ENCODE data around the gene PCDH20.
A peak's percentile ranks its signal among the peaks of the same experiment; 100 is the strongest.

Gene PCDH20

GRCh38 chr13:61415749-61416148 is at the start of gene PCDH20:
PCDH20 (minus strand) TSS chr13:61415849; CDS start chr13:61415158, 691 bp downstream.
- peak within 1 kb of the TSS; percentile 47 to 74 for H3K4me3 ChIP-seq (ENCODE audit: low read depth in 1 of 2, low read length in 2 of 2)
- H3K27ac ChIP-seq (ENCODE audit: low read length), result no peak within 1 kb of the TSS

GRCh38 chr13:61463024-61463423 is 47.4 kb upstream of the PCDH20 start:
- Histone ChIP-seq H3K9me3 (ENCODE audit: control insufficient read depth in 1 of 2, low read length in 2 of 2) (no peaks in the 10 kb centered on the region), H3K4me1 (ENCODE audit: control insufficient read depth in 1 of 2, insufficient read depth in 2 of 2, low read length in 2 of 2) (no peaks in the 10 kb centered on the region), H3K4me3 (ENCODE audit: low read depth in 1 of 2, low read length in 2 of 2) (no peak overlapping the region), H3K27me3 (ENCODE audit: low read depth, low read length) (no peaks in the 10 kb centered on the region), H3K27ac (ENCODE audit: low read length) (no peak overlapping the region), H3K36me3 (ENCODE audit: control insufficient read depth in 1 of 2, insufficient read depth in 2 of 2, low read length in 2 of 2) (no peaks in the 10 kb centered on the region)

More at GRCh38 chr13:61415749-61416148, at the start of gene PCDH20:
- Histone ChIP-seq H3K36me3 (ENCODE audit: control insufficient read depth in 1 of 2, insufficient read depth in 2 of 2, low read length in 2 of 2) (no peaks in the 10 kb centered on the region), H3K4me1 (ENCODE audit: control insufficient read depth in 1 of 2, insufficient read depth in 2 of 2, low read length in 2 of 2) (peaks cover 0 to 25% of the 10 kb centered on the region in 2 donors), H3K9me3 (ENCODE audit: control insufficient read depth in 1 of 2, low read length in 2 of 2) (no peaks in the 10 kb centered on the region), H3K27me3 (ENCODE audit: low read depth, low read length) (peaks cover 8% of the 10 kb centered on the region)

- Histone ChIP-seq H3K36me3 (ENCODE audit: control insufficient read depth in 1 of 2, insufficient read depth in 2 of 2, low read length in 2 of 2) (no peaks in the 10 kb centered on the region), H3K27me3 (ENCODE audit: low read depth, low read length) (no peaks in the 10 kb centered on the region), H3K4me3 (ENCODE audit: low read depth in 1 of 2, low read length in 2 of 2) (no peak overlapping the region), H3K27ac (ENCODE audit: low read length) (no peak overlapping the region), H3K4me1 (ENCODE audit: control insufficient read depth in 1 of 2, insufficient read depth in 2 of 2, low read length in 2 of 2) (no peaks in the 10 kb centered on the region), H3K9me3 (ENCODE audit: control insufficient read depth in 1 of 2, low read length in 2 of 2) (no peaks in the 10 kb centered on the region)
Measured at GRCh38 chr13:61453121-61453520, 37.5 kb upstream of the PCDH20 start.

GRCh38 chr13:61432029-61432428 is 16.4 kb upstream of the PCDH20 start:
- Histone ChIP-seq H3K36me3 (ENCODE audit: control insufficient read depth in 1 of 2, insufficient read depth in 2 of 2, low read length in 2 of 2) (no peaks in the 10 kb centered on the region), H3K9me3 (ENCODE audit: control insufficient read depth in 1 of 2, low read length in 2 of 2) (no peaks in the 10 kb centered on the region), H3K4me1 (ENCODE audit: control insufficient read depth in 1 of 2, insufficient read depth in 2 of 2, low read length in 2 of 2) (no peaks in the 10 kb centered on the region), H3K27ac (ENCODE audit: low read length) (no peak overlapping the region), H3K4me3 (ENCODE audit: low read depth in 1 of 2, low read length in 2 of 2) (no peak overlapping the region), H3K27me3 (ENCODE audit: low read depth, low read length) (no peaks in the 10 kb centered on the region)

- H3K36me3 ChIP-seq (ENCODE audit: control insufficient read depth in 1 of 2, insufficient read depth in 2 of 2, low read length in 2 of 2), result no peaks in the 10 kb centered on the region
- H3K27me3 ChIP-seq (ENCODE audit: low read depth, low read length), result no peaks in the 10 kb centered on the region
- H3K27ac ChIP-seq (ENCODE audit: low read length), result no peak overlapping the region
- no peak overlapping the region for H3K4me3 ChIP-seq (ENCODE audit: low read depth in 1 of 2, low read length in 2 of 2)
- no peaks in the 10 kb centered on the region for H3K4me1 ChIP-seq (ENCODE audit: control insufficient read depth in 1 of 2, insufficient read depth in 2 of 2, low read length in 2 of 2)
- no peaks in the 10 kb centered on the region for H3K9me3 ChIP-seq (ENCODE audit: control insufficient read depth in 1 of 2, low read length in 2 of 2)
Measured at GRCh38 chr13:61423915-61424314, 8.3 kb upstream of the PCDH20 start.

GRCh38 chr13:61417086-61417570 is 1.5 kb upstream of the PCDH20 start:
- H3K4me1 ChIP-seq (ENCODE audit: control insufficient read depth in 1 of 2, insufficient read depth in 2 of 2, low read length in 2 of 2), result peaks cover 0 to 25% of the 10 kb centered on the region in 2 donors
- H3K27me3 ChIP-seq (ENCODE audit: low read depth, low read length), result peaks cover 8% of the 10 kb centered on the region
- no peaks in the 10 kb centered on the region for H3K9me3 ChIP-seq (ENCODE audit: control insufficient read depth in 1 of 2, low read length in 2 of 2)
- no peak overlapping the region for H3K27ac ChIP-seq (ENCODE audit: low read length)
- H3K36me3 ChIP-seq (ENCODE audit: control insufficient read depth in 1 of 2, insufficient read depth in 2 of 2, low read length in 2 of 2), result no peaks in the 10 kb centered on the region
- no peak overlapping the region for H3K4me3 ChIP-seq (ENCODE audit: low read depth in 1 of 2, low read length in 2 of 2)

- no peaks in the 10 kb centered on the region for H3K9me3 ChIP-seq (ENCODE audit: control insufficient read depth in 1 of 2, low read length in 2 of 2)
- H3K27me3 ChIP-seq (ENCODE audit: low read depth, low read length), result peaks cover 8% of the 10 kb centered on the region
- H3K4me1 ChIP-seq (ENCODE audit: control insufficient read depth in 1 of 2, insufficient read depth in 2 of 2, low read length in 2 of 2), result peaks cover 0 to 25% of the 10 kb centered on the region in 2 donors
- peak overlapping the region; percentile 47 to 74 for H3K4me3 ChIP-seq (ENCODE audit: low read depth in 1 of 2, low read length in 2 of 2)
- no peak overlapping the region for H3K27ac ChIP-seq (ENCODE audit: low read length)
- no peaks in the 10 kb centered on the region for H3K36me3 ChIP-seq (ENCODE audit: control insufficient read depth in 1 of 2, insufficient read depth in 2 of 2, low read length in 2 of 2)
Measured at GRCh38 chr13:61415058-61415721, 459 bp downstream of the PCDH20 start.

- no peaks in the 10 kb centered on the region for H3K9me3 ChIP-seq (ENCODE audit: control insufficient read depth in 1 of 2, low read length in 2 of 2)
- H3K27ac ChIP-seq (ENCODE audit: low read length), result no peak overlapping the region
Measured at GRCh38 chr13:61414686-61415057, 977 bp downstream of the PCDH20 start.

GRCh38 chr13:61413572-61414535 is 1.8 kb downstream of the PCDH20 start:
- Histone ChIP-seq H3K27me3 (ENCODE audit: low read depth, low read length) (peaks cover 8% of the 10 kb centered on the region), H3K36me3 (ENCODE audit: control insufficient read depth in 1 of 2, insufficient read depth in 2 of 2, low read length in 2 of 2) (no peaks in the 10 kb centered on the region), H3K4me1 (ENCODE audit: control insufficient read depth in 1 of 2, insufficient read depth in 2 of 2, low read length in 2 of 2) (peaks cover 0 to 25% of the 10 kb centered on the region in 2 donors), H3K4me3 (ENCODE audit: low read depth in 1 of 2, low read length in 2 of 2) (peak overlapping the region; percentile 47 to 74), H3K9me3 (ENCODE audit: control insufficient read depth in 1 of 2, low read length in 2 of 2) (no peaks in the 10 kb centered on the region), H3K27ac (ENCODE audit: low read length) (no peak overlapping the region)

More at GRCh38 chr13:61414686-61415057, 977 bp downstream of the PCDH20 start:
- peak overlapping the region; percentile 47 to 74 for H3K4me3 ChIP-seq (ENCODE audit: low read depth in 1 of 2, low read length in 2 of 2)
- H3K36me3 ChIP-seq (ENCODE audit: control insufficient read depth in 1 of 2, insufficient read depth in 2 of 2, low read length in 2 of 2), result no peaks in the 10 kb centered on the region
- H3K27me3 ChIP-seq (ENCODE audit: low read depth, low read length), result peaks cover 8% of the 10 kb centered on the region
- peaks cover 0 to 25% of the 10 kb centered on the region in 2 donors for H3K4me1 ChIP-seq (ENCODE audit: control insufficient read depth in 1 of 2, insufficient read depth in 2 of 2, low read length in 2 of 2)

GRCh38 chr13:61410669-61411297 is 4.9 kb downstream of the PCDH20 start:
- Histone ChIP-seq H3K27ac (ENCODE audit: low read length) (no peak overlapping the region), H3K36me3 (ENCODE audit: control insufficient read depth in 1 of 2, insufficient read depth in 2 of 2, low read length in 2 of 2) (no peaks in the 10 kb centered on the region), H3K4me1 (ENCODE audit: control insufficient read depth in 1 of 2, insufficient read depth in 2 of 2, low read length in 2 of 2) (peaks cover 0 to 25% of the 10 kb centered on the region in 2 donors), H3K9me3 (ENCODE audit: control insufficient read depth in 1 of 2, low read length in 2 of 2) (no peaks in the 10 kb centered on the region), H3K27me3 (ENCODE audit: low read depth, low read length) (peaks cover 8% of the 10 kb centered on the region), H3K4me3 (ENCODE audit: low read depth in 1 of 2, low read length in 2 of 2) (no peak overlapping the region)

GRCh38 chr13:61410266-61410665 is 5.4 kb downstream of the PCDH20 start:
- Histone ChIP-seq H3K27me3 (ENCODE audit: low read depth, low read length) (peaks cover 8% of the 10 kb centered on the region), H3K27ac (ENCODE audit: low read length) (no peak overlapping the region), H3K4me1 (ENCODE audit: control insufficient read depth in 1 of 2, insufficient read depth in 2 of 2, low read length in 2 of 2) (peaks cover 0 to 22% of the 10 kb centered on the region in 2 donors), H3K9me3 (ENCODE audit: control insufficient read depth in 1 of 2, low read length in 2 of 2) (no peaks in the 10 kb centered on the region), H3K4me3 (ENCODE audit: low read depth in 1 of 2, low read length in 2 of 2) (no peak overlapping the region), H3K36me3 (ENCODE audit: control insufficient read depth in 1 of 2, insufficient read depth in 2 of 2, low read length in 2 of 2) (no peaks in the 10 kb centered on the region)
